Mesothelial cell of epicardium (in vitro differentiated cells): ENCODE results near the gene KDM5C. TPM values are rescaled to one million over a fixed set of nuclear protein-coding genes. Genes with fewer than 3 reads are reported as not detected.

Source experiments
- DNase-seq, 2 experiments: peaks; one replicate each; pipeline ENCODE4 v3.0.0; 2021; ENCODE audit warnings: low spot score in 2 of 2; ENCODE audit not compliant: unreplicated experiment in 2 of 2
- H3K27ac Mint-ChIP-seq: 2 replicates; pipeline ENCODE4 v1.8.0; 2021; ENCODE audit warnings: mixed read lengths
- H3K27me3 Mint-ChIP-seq: 2 replicates; pipeline ENCODE4 v1.8.0; 2021; ENCODE audit warnings: low read depth, mixed read lengths
- H3K36me3 Mint-ChIP-seq: 2 replicates; pipeline ENCODE4 v1.8.0; 2021; ENCODE audit warnings: mixed read lengths
- H3K4me1 Mint-ChIP-seq: 2 replicates; pipeline ENCODE4 v1.8.0; 2021; ENCODE audit warnings: mixed read lengths
- H3K4me3 Mint-ChIP-seq: 2 replicates; pipeline ENCODE4 v1.8.0; 2021; ENCODE audit warnings: mild to moderate bottlenecking, moderate library complexity, mixed read lengths
- H3K9me3 Mint-ChIP-seq: 2 replicates; pipeline ENCODE4 v1.8.0; 2021; ENCODE audit warnings: mixed read lengths
- total RNA-seq: library from RNA; stranded (reverse); gene quantifications from 3 replicates; pipeline ENCODE4 v1.2.1, GENCODE V29; 2021
- TF ChIP-seq, protein P1 (sequence below): fragments of 200-600 bp; sonication (generic); IDR thresholded peaks from one replicate; pipeline ENCODE4 v1.5.0; 2021; ENCODE audit warnings: antibody characterized with exemption; ENCODE audit not compliant: unreplicated experiment

KDM5C gene
- total RNA-seq, 1 donor from 2014 or later: 128 TPM

GRCh38 chrX:53211391-53211978, 13.5 kb downstream of the KDM5C start:
- Mint-ChIP-seq H3K36me3 (peaks cover 28% of the 10 kb centered on the region), H3K27me3 (no peaks in the 10 kb centered on the region), H3K4me1 (no peaks in the 10 kb centered on the region), H3K4me3 (no peak overlapping the region), H3K9me3 (peaks cover 14% of the 10 kb centered on the region), H3K27ac (no peak overlapping the region)
- DNase-seq: no peak
- TF ChIP-seq, protein P1, sequence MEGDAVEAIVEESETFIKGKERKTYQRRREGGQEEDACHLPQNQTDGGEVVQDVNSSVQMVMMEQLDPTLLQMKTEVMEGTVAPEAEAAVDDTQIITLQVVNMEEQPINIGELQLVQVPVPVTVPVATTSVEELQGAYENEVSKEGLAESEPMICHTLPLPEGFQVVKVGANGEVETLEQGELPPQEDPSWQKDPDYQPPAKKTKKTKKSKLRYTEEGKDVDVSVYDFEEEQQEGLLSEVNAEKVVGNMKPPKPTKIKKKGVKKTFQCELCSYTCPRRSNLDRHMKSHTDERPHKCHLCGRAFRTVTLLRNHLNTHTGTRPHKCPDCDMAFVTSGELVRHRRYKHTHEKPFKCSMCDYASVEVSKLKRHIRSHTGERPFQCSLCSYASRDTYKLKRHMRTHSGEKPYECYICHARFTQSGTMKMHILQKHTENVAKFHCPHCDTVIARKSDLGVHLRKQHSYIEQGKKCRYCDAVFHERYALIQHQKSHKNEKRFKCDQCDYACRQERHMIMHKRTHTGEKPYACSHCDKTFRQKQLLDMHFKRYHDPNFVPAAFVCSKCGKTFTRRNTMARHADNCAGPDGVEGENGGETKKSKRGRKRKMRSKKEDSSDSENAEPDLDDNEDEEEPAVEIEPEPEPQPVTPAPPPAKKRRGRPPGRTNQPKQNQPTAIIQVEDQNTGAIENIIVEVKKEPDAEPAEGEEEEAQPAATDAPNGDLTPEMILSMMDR: no peak

DNA sequence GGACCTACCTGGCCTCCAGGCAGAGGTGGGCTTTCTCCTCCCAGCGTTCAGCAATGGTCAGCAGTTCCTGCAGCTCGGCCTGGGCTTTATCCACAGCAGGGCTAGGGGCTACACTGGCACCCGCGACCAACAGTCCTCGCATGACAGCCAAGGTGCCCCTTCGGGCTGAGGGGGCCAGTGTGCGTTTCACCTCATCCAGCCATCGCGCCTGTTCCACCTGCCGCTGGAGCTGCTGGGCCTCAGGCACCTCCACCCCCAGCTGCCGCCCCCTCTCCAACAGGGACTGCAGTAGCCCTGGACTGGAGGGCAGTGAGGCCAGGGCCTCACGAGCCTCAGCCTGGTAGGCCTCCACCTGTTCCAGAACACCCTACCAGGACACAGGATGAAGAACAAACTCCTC, 28.3 kb downstream of the KDM5C start:
- Mint-ChIP-seq H3K36me3 (peaks cover 15% of the 10 kb centered on the region), H3K4me1 (no peaks in the 10 kb centered on the region), H3K27ac (no peak overlapping the region), H3K4me3 (no peak overlapping the region), H3K27me3 (no peaks in the 10 kb centered on the region), H3K9me3 (peaks cover 11% of the 10 kb centered on the region)
- DNase-seq: no peak
- TF ChIP-seq, protein P1: no peak

GRCh38 chrX:53195401-53195800, 29.6 kb downstream of the KDM5C start:
- no peak overlapping the region for H3K27ac Mint-ChIP-seq

DNA sequence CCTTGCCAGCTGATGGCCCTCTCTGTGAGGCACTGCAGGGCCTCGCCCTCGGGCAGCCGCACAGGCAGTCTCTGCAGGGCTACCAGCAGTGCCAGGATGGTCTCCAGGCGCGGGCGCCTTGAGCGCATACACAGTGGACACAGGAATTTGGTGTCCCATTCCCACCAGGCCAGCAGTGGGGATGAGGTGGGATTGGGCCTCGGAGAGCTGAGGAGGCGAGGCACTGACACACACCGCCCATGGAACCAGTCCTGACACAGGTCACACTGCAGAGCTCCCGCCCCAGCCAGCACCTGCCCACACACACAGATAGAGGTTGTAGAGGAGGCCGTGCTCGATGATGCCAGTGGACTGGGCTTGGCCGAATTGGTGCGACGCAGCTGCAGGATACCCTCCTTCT, 30.7 kb downstream of the KDM5C start:
- TF ChIP-seq, protein P1: no peak
- Mint-ChIP-seq H3K4me1 (no peaks in the 10 kb centered on the region), H3K36me3 (peaks cover 15% of the 10 kb centered on the region), H3K27me3 (no peaks in the 10 kb centered on the region), H3K9me3 (peaks cover 11% of the 10 kb centered on the region), H3K4me3 (no peak overlapping the region), H3K27ac (no peak overlapping the region)
- no peak for DNase-seq

More at GRCh38 chrX:53195401-53195800, 29.6 kb downstream of the KDM5C start:
- no peaks in the 10 kb centered on the region for H3K4me1 Mint-ChIP-seq
- H3K36me3 Mint-ChIP-seq: peaks cover 15% of the 10 kb centered on the region
- H3K4me3 Mint-ChIP-seq: no peak overlapping the region
- no peaks in the 10 kb centered on the region for H3K27me3 Mint-ChIP-seq
- DNase-seq: no peak
- H3K9me3 Mint-ChIP-seq: peaks cover 11% of the 10 kb centered on the region
- TF ChIP-seq, protein P1: no peak

DNA sequence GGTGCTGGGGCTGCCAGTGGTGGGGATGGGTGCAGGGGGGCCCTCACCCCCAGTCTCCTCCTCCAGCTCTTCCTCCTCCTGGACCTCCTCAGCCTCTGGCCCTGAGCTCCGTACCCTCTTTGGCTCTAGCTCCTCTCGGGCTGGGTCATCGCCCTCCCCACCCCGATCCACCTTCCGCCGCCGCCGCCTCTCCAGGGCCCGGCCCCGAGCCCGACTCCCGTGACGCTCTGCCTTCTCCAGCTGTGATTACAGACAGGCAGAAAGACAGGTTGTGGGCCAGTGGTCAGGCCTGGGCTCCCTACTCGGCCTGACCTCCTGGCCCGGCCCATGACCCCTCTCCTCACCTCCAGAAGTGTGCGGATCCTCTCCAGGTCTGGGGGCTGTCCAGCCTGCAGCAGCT, 31.9 kb downstream of the KDM5C start:
- Mint-ChIP-seq H3K27me3 (no peaks in the 10 kb centered on the region), H3K36me3 (peaks cover 12% of the 10 kb centered on the region), H3K4me3 (no peak overlapping the region), H3K27ac (no peak overlapping the region), H3K9me3 (peaks cover 9% of the 10 kb centered on the region), H3K4me1 (no peaks in the 10 kb centered on the region)
- TF ChIP-seq, protein P1: no peak
- no peak for DNase-seq
